ENCODE results near the gene MKKS.

MKKS gene

DNA sequence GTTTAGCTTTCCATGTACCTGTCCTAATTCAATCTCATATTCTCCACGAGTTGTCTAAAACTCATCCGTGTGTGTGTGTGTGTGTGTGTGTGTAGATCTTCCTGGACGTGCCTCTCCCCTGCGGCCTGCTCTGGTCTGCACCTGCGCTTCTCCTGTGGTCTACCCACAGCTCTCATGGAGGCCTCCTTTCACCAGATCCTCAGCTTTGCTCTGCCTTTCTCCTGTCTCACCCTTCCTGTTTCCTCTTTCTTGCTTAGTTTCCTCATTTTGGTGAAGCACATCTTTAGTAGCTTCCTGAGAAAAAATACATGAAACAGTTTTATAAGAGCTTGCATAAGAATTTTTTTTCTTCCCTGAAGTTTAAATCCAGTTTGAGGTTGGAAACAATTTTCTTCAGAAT, 19.2 kb upstream of the MKKS start:
- TF ChIP-seq, protein P1, sequence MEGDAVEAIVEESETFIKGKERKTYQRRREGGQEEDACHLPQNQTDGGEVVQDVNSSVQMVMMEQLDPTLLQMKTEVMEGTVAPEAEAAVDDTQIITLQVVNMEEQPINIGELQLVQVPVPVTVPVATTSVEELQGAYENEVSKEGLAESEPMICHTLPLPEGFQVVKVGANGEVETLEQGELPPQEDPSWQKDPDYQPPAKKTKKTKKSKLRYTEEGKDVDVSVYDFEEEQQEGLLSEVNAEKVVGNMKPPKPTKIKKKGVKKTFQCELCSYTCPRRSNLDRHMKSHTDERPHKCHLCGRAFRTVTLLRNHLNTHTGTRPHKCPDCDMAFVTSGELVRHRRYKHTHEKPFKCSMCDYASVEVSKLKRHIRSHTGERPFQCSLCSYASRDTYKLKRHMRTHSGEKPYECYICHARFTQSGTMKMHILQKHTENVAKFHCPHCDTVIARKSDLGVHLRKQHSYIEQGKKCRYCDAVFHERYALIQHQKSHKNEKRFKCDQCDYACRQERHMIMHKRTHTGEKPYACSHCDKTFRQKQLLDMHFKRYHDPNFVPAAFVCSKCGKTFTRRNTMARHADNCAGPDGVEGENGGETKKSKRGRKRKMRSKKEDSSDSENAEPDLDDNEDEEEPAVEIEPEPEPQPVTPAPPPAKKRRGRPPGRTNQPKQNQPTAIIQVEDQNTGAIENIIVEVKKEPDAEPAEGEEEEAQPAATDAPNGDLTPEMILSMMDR (conservative IDR thresholded peaks at IDR 0.05; ENCODE audit: low read depth, low read length) = no peak
- no peak overlapping the region for H3K4me3 ChIP-seq (ENCODE audit: low read length)
- DNase-seq (ENCODE audit: low read depth) = no peak

DNA sequence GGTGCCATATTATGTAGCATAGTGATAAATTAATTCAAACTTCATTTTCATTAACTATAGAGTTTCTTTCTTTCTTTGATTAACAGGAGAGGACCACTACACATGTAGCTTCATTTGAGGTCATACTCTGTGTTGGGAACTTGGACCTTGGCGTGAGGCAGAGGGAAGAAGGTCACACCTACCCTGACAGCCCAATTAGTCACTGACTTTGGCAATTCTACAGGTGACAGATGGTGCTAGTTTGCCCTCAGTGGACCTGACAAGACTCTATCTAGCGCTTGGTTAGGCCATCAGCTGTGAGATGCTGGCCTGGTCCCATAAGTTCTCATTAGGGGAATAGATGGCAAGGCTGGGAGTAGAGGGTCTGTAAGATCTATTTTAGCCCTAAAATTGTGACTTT, 15.2 kb upstream of the MKKS start:
- TF ChIP-seq, protein P1 (conservative IDR thresholded peaks at IDR 0.05; ENCODE audit: low read depth, low read length) = no peak
- DNase-seq (ENCODE audit: low read depth) = no peak
- no peak overlapping the region for H3K4me3 ChIP-seq (ENCODE audit: low read length)

DNA sequence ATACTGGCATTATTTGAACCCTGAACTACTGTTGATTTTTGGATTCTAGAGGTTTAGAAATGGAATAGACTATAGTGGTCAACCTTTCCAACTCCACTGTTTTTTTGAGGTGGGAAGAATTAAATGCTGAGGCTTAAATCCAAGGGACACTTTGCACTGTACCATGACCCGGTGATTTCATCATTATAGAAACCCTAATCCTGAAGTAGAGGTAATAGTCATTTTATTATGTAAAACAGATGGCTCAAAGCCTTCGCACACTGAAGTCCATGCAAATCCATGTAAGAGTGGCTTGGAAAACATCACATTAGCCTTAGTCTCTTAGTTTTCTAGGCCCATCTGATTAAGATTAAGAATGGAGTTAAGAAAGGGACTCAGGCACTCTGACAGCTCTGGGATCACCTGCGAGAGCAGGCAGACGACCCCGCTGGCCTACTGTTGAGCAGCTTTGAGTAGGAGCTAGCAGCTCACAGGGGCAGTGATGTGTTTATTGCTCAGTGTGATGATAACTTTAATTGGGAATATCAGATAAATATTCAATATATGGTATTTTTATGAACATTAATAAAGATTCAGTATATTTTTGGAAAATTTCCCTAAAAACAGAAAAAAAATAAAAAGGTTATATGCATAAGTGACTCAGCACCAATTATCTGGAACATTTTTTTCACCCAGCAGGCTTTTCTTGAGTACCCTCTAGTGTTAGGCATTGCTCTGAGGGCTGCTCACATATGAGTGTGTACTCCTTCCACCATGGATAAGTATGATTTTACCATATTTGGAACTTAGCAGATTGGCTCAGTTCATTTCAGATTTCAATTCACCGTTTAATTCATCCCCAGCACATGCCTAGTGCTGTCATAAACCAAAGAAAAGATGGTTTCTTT, 14.5 kb upstream of the MKKS start:
- TF ChIP-seq, protein P1 (conservative IDR thresholded peaks at IDR 0.05; ENCODE audit: low read depth, low read length) = peak; percentile 9
- DNase-seq (ENCODE audit: low read depth) = no peak
- H3K4me3 ChIP-seq (ENCODE audit: low read length) = no peak overlapping the region

DNA sequence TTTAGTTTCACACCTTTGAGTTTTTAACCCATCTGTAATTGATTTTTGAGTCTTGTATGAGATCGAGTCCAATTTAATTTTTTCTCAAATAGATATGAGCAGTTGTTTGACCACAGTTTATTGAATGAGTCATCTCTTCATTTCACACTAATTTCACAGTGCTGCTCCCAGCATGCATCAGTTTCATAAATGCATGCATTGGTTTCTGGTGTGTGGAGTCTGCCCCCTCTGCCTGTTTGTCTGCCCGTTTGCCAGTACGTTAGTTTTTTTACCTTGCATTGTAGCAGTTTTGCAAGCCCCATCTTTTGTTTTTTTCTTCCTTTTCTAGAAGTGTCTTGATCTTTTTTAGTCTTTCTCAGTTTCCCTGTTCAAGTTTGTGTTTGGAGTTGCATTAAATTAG, 13.0 kb upstream of the MKKS start:
- DNase-seq (ENCODE audit: low read depth) = peak; percentile 38
- TF ChIP-seq, protein P1 (conservative IDR thresholded peaks at IDR 0.05; ENCODE audit: low read depth, low read length) = peak; percentile 11
- no peak overlapping the region for H3K4me3 ChIP-seq (ENCODE audit: low read length)

- TF ChIP-seq, protein P1 (conservative IDR thresholded peaks at IDR 0.05; ENCODE audit: low read depth, low read length) = no peak
- no peak for DNase-seq (ENCODE audit: low read depth)
- H3K4me3 ChIP-seq (ENCODE audit: low read length) = no peak overlapping the region
Measured at GRCh38 chr20:10445758-10446157, 11.7 kb upstream of the MKKS start.

GRCh38 chr20:10443936-10444335, 9.9 kb upstream of the MKKS start:
- TF ChIP-seq, protein P1 (conservative IDR thresholded peaks at IDR 0.05; ENCODE audit: low read depth, low read length) = no peak
- no peak overlapping the region for H3K4me3 ChIP-seq (ENCODE audit: low read length)
- no peak for DNase-seq (ENCODE audit: low read depth)

DNA sequence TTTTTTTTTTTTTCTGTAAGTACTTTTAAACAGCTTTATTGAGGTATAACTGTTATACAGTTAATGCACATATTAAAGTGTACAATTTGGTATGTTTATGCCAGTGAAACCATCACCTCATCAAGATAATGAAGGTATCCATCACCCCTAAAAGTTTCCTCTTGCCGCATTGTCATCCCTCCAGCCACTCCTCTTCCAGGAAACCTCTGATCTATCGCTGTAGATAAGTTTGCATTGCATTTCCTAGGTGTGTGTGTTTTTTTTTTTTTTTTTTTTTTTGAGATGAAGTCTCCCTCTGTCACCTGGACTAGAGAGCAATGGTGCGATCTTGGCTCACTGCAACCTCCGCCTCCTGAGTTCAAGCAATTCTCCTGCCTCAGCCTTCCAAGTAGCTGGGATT, 4.2 kb upstream of the MKKS start:
- H3K4me3 ChIP-seq (ENCODE audit: low read length) = no peak overlapping the region
- TF ChIP-seq, protein P1 (conservative IDR thresholded peaks at IDR 0.05; ENCODE audit: low read depth, low read length) = no peak
- DNase-seq (ENCODE audit: low read depth) = no peak

Measured in retinal pigment epithelial cell (primary cell).